HG03097 (cell line): ENCODE results near the gene ZNF660.

Source experiments
- ATAC-seq: cut with Tn5 transposase; IDR thresholded peaks from one replicate; pipeline ENCODE4 v1.9.1; 2021; ENCODE audit not compliant: unreplicated experiment, low FRiP score

Gene ZNF660

DNA sequence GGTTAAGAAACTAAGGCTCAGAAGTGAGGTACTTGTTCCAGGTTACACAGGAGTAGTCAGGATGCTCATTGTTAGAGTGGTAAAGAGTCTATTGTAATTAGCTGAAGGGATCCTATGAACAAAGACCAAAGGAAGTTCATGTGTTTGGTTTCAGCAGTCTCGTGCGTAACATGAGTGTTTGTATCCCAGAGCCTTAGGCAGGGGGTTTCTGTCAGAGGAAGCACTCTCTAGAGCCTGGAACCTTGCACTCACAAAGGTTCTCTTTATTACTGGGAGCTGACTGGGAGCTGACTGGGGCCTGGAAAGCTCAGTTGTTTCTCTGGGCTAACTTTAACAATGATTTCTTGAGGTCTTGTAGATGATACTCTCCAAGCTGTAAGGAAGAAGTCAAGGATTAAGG lies 44.0 kb downstream of the ZNF660 start:
- no peak for ATAC-seq

DNA sequence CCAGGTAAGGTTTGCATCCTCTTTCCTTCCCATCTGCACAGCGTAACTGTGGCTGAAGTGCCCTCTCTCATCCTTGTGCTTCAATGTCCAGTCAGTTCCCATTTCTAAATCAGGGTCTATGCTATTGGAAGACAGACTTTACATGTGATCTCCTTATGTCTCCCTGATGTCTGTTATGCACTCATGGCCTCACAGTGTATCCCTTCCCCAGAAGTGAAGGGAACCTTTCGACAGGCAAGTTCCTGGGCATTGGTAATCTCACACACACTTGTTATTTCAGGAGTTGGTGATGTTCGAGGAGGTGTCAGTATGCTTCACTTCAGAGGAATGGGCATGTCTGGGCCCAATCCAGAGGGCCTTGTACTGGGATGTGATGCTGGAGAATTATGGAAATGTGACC lies 47.4 kb downstream of the ZNF660 start:
- ATAC-seq: no peak

DNA sequence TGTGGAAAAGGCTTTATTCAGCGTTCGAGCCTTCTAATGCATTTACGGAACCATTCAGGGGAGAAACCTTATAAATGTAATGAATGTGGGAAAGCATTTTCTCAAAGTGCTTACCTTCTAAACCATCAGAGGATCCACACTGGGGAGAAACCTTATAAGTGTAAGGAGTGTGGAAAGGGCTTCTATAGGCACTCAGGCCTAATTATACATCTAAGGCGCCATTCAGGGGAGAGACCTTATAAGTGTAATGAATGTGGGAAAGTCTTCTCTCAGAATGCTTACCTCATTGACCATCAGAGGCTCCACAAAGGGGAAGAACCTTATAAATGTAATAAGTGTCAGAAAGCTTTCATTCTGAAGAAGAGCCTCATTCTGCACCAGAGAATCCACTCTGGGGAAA lies 57.6 kb downstream of the ZNF660 start:
- ATAC-seq: no peak

DNA sequence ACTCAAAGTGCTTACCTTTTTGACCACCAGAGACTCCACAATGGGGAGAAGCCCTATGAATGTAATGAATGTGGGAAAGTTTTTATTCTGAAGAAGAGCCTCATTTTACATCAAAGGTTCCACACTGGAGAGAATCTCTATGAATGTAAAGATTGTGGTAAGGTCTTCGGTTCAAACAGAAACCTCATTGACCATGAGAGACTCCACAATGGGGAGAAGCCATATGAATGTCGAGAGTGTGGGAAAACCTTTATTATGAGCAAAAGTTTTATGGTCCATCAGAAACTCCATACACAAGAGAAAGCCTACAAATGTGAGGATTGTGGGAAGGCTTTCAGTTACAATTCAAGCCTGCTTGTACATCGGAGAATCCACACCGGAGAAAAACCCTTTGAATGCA lies 58.3 kb downstream of the ZNF660 start:
- no peak for ATAC-seq

DNA sequence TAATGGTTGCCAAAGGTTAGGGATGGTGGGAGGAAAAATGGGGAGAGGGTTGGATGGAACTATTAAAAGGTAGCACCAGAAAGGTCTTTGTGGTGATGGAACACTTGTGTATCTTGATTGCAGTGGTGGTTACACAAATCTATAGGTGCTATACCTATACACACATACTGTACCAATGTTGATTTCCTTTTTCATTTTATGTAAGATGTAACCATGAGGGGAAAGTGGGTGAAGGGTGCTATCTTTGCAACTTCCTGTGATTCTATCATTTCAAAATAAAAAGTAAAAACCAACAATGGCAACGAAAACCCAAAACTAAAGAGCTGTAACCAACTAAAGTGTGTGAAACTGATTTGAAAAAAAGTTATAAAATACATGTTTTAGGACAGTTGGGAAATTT lies 63.0 kb downstream of the ZNF660 start:
- no peak for ATAC-seq

DNA sequence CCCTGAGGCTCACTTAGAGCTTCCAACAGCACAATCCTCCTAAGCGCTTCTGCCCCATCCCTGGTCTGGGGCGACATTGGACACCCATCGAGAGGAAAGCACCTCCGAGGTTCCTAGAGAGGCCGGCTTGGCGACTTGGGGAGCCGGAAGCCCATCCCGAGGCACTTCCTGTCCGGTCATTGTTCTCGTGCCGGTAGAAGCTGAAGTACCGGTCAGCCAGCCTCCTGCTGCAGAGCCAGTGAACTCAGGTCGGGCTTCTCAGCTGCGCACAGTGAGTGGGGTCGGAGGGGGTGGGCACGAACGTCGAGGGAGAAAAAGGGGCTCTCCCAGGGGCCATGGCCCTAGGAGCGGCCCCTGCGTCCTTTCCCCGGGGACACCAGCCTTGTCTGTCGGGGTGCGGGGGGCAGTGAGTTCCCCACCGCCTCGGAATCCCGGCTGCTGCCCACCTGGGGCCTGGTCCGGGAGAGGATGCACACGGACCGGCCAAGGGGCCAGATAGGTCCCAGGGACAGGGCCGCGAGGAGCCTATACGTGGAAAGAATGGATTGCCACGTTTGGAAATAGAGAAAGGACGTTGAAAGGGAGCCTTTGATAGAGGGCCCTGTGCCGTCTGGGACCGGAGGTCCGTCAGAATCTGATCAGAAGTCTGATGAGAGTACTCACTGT lies 63.9 kb downstream of the ZNF660 start, which contains the start of gene ZNF35:
TSS of gene ZNF35 (plus strand) at position 169 of the 666 bp plus-strand sequence. CDS start 2,336 bp downstream, outside the sequence.
- peak; percentile 93 for ATAC-seq
